Activated CD4-positive, alpha-beta T cell treated with anti-CD3 and anti-CD28 coated beads, Interleukin-2, amount 50 U/mL, for 48 hours (primary cell): ENCODE results near the gene UGT8.

Source experiments
- DNase-seq, 2 experiments: peaks; one replicate each; pipeline ENCODE4 v3.0.0-alpha.2; 2020

The UGT8 gene

GRCh38 chr4:114694770-114695169 lies 96.2 kb downstream of the UGT8 start:
- DNase-seq = no peak

- no peak for DNase-seq
Observed at GRCh38 chr4:114698231-114698630, 99.6 kb downstream of the UGT8 start.

- no peak for DNase-seq
Observed at GRCh38 chr4:114701491-114701890, 102.9 kb downstream of the UGT8 start.

GRCh38 chr4:114717432-114717831 lies 118.8 kb downstream of the UGT8 start:
- DNase-seq = no peak

GRCh38 chr4:114725066-114725465 lies 126.5 kb downstream of the UGT8 start:
- DNase-seq = no peak

DNA sequence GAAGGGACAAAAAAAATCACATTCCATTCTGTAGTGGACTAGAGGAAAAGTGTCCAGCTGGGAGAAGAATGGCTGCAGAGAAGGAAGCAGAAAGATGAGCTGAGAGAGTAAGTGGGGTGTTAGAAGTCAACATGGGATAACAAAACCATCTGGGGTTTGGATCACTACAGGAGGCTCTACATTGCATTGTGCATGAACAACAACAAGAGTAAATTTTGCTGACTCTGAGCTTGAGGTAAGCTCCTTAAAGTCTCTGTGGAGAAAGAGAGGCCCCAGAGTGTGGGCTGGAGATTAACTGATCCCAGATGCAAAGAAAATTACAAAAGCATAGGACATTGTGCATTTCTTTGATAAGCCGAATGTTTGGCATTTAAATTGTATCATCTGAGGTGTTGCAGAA lies 128.9 kb downstream of the UGT8 start:
- DNase-seq = no peak
